ENCODE results near the gene VWCE.
"Not testable (repeated sequence)": the region's sequence is repeated elsewhere in the genome, so short reads cannot be mapped to it uniquely, and the experiment has no call there.

- not testable (repeated sequence) for TF ChIP-seq CTCF, POLR2A, EP300, POLR2AphosphoS5 (IDR thresholded peaks at IDR 0.05)
Observed at GRCh38 chr11:61231033-61231432, 64.1 kb downstream of the VWCE start.
